ENCODE results near the gene LTK. TPM values are rescaled to one million over a fixed set of nuclear protein-coding genes. Genes with fewer than 3 reads are reported as not detected.
A peak's percentile ranks its signal among the peaks of the same experiment; 100 is the strongest.

The LTK gene
- total RNA-seq, 1 donor from 2014 or later, result 25.9 TPM

DNA sequence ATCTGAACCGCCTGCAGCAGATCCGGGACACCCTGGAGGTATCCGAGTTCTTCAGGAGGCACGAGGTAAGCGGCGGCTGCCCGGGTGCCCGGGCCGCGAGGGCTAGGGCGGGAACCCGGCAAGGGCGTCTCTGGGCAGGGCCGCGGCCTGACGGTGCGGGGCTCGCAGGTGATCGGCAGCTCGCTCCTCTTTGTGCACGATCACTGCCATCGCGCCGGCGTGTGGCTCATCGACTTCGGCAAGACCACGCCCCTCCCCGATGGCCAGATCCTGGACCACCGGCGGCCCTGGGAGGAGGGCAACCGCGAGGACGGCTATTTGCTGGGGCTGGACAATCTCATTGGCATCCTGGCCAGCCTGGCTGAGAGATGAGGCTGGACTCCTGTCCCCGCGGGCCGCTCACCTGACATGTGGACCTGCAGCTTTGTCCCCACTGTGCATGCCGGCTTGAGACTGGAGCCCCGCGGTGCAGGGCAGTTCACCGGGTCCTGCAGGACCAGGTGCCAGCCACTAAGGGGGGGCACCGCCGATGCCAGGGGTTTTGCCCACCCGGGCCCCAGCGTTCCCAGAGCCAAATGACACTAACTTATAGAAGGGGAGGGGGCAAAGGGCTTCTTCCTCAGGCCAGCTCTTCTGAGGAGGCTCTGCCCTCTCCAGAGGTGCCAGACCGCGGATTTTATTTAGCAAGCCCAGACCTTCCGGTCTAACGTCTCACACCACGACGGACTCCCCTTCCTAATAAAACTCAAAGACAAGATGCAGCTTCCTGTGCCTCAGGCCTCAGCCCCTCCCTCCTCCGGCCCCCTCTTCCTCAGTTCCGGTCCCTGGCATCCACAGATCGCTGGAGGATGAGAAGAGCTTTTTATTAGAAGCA is 10.6 kb downstream of the LTK start:
- ATAC-seq, result peak; percentile 13 to 20
- TF ChIP-seq, protein P1, sequence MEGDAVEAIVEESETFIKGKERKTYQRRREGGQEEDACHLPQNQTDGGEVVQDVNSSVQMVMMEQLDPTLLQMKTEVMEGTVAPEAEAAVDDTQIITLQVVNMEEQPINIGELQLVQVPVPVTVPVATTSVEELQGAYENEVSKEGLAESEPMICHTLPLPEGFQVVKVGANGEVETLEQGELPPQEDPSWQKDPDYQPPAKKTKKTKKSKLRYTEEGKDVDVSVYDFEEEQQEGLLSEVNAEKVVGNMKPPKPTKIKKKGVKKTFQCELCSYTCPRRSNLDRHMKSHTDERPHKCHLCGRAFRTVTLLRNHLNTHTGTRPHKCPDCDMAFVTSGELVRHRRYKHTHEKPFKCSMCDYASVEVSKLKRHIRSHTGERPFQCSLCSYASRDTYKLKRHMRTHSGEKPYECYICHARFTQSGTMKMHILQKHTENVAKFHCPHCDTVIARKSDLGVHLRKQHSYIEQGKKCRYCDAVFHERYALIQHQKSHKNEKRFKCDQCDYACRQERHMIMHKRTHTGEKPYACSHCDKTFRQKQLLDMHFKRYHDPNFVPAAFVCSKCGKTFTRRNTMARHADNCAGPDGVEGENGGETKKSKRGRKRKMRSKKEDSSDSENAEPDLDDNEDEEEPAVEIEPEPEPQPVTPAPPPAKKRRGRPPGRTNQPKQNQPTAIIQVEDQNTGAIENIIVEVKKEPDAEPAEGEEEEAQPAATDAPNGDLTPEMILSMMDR (IDR thresholded peaks at IDR 0.05), result no peak
- no peak for DNase-seq
- intact Hi-C loops (cut with DNase I), result no loop called here
- Histone ChIP-seq H3K9me3 (no peaks in the 10 kb centered on the region), H3K4me3 (peak overlapping the region; percentile 42), H3K36me3 (no peaks in the 10 kb centered on the region), H3K27me3 (ENCODE audit: low read depth) (peaks cover 48% of the 10 kb centered on the region), H3K4me1 (peaks cover 25% of the 10 kb centered on the region), H3K27ac (no peak overlapping the region)

DNA sequence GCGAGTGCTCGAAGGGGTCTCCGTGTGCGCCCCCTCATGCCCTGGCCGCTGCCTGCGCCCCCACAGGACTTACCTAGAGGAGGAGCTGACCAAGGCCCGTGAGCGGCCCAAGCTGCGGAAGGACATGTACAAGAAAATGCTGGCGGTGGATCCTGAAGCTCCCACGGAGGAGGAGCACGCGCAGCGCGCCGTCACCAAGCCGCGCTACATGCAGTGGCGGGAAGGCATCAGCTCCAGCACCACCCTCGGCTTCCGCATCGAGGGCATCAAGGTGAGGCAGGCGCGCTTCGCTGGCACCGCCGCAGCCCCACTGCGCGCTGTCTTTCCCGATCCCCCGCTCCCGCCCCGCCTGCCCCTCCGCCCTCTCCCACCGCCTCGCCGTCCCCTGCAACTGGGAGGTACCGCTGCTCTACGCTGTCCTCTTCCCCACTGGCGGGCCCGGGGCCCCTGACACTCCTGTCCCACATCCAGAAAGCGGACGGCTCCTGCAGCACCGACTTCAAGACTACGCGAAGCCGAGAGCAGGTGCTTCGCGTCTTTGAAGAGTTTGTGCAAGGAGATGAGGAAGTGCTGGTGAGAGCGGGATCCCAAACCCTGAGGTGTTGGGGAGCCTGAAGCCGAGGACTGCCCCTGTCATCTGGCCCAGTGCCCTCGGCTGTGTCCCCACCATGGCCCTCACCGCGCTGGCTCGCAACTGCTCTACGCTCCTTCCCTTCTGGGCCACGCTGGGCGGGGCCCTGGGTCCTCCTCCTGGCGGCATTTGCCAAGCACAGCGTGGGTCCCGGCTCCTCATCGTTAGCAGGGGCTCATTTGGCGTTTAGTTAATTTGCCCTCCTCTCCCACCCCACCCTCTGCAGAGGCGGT is 11.5 kb downstream of the LTK start:
- TF ChIP-seq, protein P1 (IDR thresholded peaks at IDR 0.05), result no peak
- DNase-seq (peak; percentile 62), ATAC-seq (peak; percentile 36 to 57)
- Histone ChIP-seq H3K36me3 (no peaks in the 10 kb centered on the region), H3K4me1 (peaks cover 25% of the 10 kb centered on the region), H3K27ac (no peak overlapping the region), H3K9me3 (no peaks in the 10 kb centered on the region), H3K27me3 (ENCODE audit: low read depth) (peaks cover 48% of the 10 kb centered on the region), H3K4me3 (peak overlapping the region; percentile 42)
- intact Hi-C loops (cut with DNase I), result no loop called here

DNA sequence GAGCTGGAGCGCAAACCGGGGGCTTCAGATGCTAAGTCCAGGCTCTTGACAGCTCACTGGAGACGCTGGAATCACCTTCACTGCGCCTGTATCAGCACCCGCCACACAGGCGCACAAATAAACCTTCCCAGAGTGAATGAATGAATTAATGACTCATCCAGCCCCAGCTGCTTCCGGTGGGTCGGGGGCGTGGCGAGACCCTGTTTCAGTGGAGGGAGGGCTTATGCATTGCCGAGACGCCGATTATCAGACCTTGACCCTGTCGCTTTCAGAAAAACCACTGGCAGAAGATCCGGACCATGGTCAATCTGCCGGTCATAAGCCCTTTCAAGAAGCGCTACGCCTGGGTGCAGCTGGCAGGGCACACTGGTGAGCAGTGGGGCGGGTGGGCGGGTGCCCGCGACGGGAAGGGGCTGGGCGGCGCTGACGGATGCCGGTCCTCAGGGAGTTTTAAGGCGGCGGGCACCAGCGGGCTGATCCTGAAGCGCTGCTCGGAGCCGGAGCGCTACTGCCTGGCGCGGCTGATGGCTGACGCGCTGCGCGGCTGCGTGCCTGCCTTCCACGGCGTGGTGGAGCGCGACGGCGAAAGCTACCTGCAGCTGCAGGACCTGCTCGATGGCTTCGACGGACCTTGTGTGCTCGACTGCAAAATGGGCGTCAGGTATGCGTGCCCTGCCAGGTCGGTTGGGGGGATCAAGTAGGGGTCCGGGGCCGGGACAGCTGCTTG is 12.3 kb downstream of the LTK start:
- Histone ChIP-seq H3K36me3 (no peaks in the 10 kb centered on the region), H3K4me1 (peaks cover 25% of the 10 kb centered on the region), H3K27ac (no peak overlapping the region), H3K4me3 (peak overlapping the region; percentile 42), H3K9me3 (no peaks in the 10 kb centered on the region), H3K27me3 (ENCODE audit: low read depth) (peaks cover 50% of the 10 kb centered on the region)
- ATAC-seq, result peak; percentile 40 to 56
- intact Hi-C loops (cut with DNase I), result no loop called here
- no peak for DNase-seq
- TF ChIP-seq, protein P1 (IDR thresholded peaks at IDR 0.05), result no peak

DNA sequence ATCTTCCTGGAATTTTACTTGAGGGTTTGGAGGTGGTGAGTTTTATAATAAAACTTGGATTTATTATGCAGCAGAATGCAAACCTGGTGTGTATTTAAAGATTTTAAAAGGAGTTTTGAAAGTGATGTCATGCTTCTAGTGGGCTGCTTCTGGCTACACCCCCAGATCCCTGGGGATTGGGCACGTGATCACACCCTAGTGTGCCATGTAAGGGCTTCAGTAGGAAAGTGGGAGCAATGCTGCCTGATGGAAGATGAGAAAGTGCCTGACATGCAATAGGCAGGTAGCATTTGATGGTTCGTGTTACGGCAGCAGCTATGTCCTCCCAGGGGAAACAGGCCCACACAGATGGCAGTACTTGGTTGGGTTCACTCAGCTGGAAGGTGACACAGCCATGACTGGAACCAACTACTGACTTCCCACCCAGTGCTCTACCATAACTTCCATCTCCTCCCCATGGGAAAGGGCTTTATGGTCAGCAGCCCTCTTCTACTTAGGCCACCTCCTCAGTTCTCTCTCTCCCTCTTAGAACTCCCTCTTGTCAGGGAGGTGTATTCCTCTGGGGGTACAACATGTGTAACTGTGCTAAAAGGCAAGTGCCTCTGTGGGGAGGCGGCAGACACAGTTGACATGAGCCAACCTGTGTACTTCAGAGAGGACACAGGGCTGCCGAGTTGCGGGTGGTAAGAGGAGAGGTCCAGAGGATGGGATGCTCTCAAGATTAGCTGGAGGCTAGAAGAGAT is 14.3 kb downstream of the LTK start:
- H3K9me3 ChIP-seq, result no peaks in the 10 kb centered on the region
- no peak overlapping the region for H3K27ac ChIP-seq
- ATAC-seq (no peak), DNase-seq (no peak)
- no peaks in the 10 kb centered on the region for H3K36me3 ChIP-seq
- TF ChIP-seq, protein P1 (IDR thresholded peaks at IDR 0.05), result no peak
- H3K27me3 ChIP-seq (ENCODE audit: low read depth), result peaks cover 71% of the 10 kb centered on the region
- H3K4me1 ChIP-seq, result peaks cover 43% of the 10 kb centered on the region
- intact Hi-C loops (cut with DNase I), result no loop called here
- H3K4me3 ChIP-seq, result no peak overlapping the region
